LNCaP clone FGC (cell line): ENCODE measurements around the gene FBH1.

Source experiments
- DNase-seq: peaks from one replicate; pipeline ENCODE4 v3.0.0-alpha.2; 2011; ENCODE audit warnings: low read depth
- H3K4me3 ChIP-seq: 2 replicates; pipeline ENCODE4 v1.5.1; 2011; ENCODE audit warnings: mild to moderate bottlenecking, low read depth, low read length, control low read depth
- TF ChIP-seq, protein P1 (sequence below): IDR thresholded peaks from 2 replicates; pipeline ENCODE4 v1.5.1; 2012; ENCODE audit warnings: mild to moderate bottlenecking; ENCODE audit not compliant: control insufficient read depth, insufficient read depth; ENCODE audit errors: extremely low read depth

The FBH1 gene

DNA sequence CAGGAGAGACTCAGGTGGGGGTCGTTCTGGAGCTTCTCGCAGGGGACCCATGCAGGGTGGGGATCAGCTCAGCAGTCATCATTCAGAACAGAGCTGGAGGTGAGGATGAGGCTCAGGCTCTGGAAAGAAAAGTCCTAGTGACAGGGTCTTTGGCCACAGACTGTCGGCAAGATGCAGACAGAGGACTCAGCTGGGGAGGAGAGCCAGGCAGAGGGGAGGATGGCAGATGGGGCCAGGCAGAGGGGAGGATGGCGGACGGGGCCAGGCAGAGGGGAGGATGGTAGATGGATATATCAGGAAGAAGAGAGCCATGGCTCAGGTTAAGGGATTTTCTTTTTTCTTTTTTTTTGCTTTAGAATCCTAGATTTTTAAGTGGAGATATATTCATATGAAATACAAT is 95.0 kb downstream of the FBH1 start:
- no peak for DNase-seq
- TF ChIP-seq, protein P1, sequence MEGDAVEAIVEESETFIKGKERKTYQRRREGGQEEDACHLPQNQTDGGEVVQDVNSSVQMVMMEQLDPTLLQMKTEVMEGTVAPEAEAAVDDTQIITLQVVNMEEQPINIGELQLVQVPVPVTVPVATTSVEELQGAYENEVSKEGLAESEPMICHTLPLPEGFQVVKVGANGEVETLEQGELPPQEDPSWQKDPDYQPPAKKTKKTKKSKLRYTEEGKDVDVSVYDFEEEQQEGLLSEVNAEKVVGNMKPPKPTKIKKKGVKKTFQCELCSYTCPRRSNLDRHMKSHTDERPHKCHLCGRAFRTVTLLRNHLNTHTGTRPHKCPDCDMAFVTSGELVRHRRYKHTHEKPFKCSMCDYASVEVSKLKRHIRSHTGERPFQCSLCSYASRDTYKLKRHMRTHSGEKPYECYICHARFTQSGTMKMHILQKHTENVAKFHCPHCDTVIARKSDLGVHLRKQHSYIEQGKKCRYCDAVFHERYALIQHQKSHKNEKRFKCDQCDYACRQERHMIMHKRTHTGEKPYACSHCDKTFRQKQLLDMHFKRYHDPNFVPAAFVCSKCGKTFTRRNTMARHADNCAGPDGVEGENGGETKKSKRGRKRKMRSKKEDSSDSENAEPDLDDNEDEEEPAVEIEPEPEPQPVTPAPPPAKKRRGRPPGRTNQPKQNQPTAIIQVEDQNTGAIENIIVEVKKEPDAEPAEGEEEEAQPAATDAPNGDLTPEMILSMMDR: no peak
- H3K4me3 ChIP-seq: no peak overlapping the region
